ENCODE measurements around the gene SENP6. TPM values are rescaled to one million over a fixed set of nuclear protein-coding genes. Genes with fewer than 3 reads are reported as not detected.

Gene SENP6
- total and polyA plus RNA-seq, 5 experiments from 2014 or later: 48.4 to 147 (median 67.3) TPM

GRCh38 chr6:75609639-75610590, 8.2 kb downstream of the SENP6 start:
- H3K36me3 Mint-ChIP-seq: peaks cover 0 to 6% (median 0%) of the 10 kb centered on the region in 3 donors
- H3K4me1 Mint-ChIP-seq: peaks cover 38 to 98% (median 94%) of the 10 kb centered on the region in 4 donors
- ATAC-seq (no peak), DNase-seq (no peak)
- H3K4me3 Mint-ChIP-seq: peak overlapping the region in 6 of 10 donors; percentile 2 to 59 (median 32)
- POLR2A ChIA-PET: interaction anchor here (1.1 kb wide), 1 partner anchor 9 kb away, joined by 4 read pairs; the partner anchor contains the start of gene SENP6
- no peaks in the 10 kb centered on the region for H3K27me3 Mint-ChIP-seq
- no peaks in the 10 kb centered on the region for H3K9me3 Mint-ChIP-seq
- H3K27ac Mint-ChIP-seq: peak overlapping the region in 9 of 10 donors; percentile 12 to 74 (median 51)

GRCh38 chr6:75611011-75611701, 9.5 kb downstream of the SENP6 start:
- ATAC-seq: no peak
- Mint-ChIP-seq H3K27ac (peak overlapping the region in 6 of 10 donors; percentile 22 to 88 (median 58)), H3K36me3 (peaks cover 0 to 10% (median 0%) of the 10 kb centered on the region in 3 donors), H3K27me3 (no peaks in the 10 kb centered on the region), H3K9me3 (no peaks in the 10 kb centered on the region), H3K4me1 (peaks cover 33 to 99% (median 94%) of the 10 kb centered on the region in 4 donors), H3K4me3 (peak overlapping the region in 9 of 10 donors; percentile 22 to 70 (median 60))
- POLR2A ChIA-PET: interaction anchor here (2.0 kb wide), 1 partner anchor 9 kb away, joined by 10 read pairs; the partner anchor contains the start of gene SENP6
- DNase-seq: no peak

- H3K27me3 Mint-ChIP-seq: no peaks in the 10 kb centered on the region
- peak; percentile 50 to 68 for ATAC-seq
- POLR2A ChIA-PET: interaction anchor here (2.0 kb wide), 1 partner anchor 10 kb away, joined by 10 read pairs; the partner anchor contains the start of gene SENP6
- no peaks in the 10 kb centered on the region for H3K9me3 Mint-ChIP-seq
- H3K4me1 Mint-ChIP-seq: peaks cover 30 to 97% (median 90%) of the 10 kb centered on the region in 4 donors
- DNase-seq: no peak
- H3K4me3 Mint-ChIP-seq: peak overlapping the region in 9 of 10 donors; percentile 30 to 73 (median 63)
- H3K36me3 Mint-ChIP-seq: peaks cover 0 to 10% (median 0%) of the 10 kb centered on the region in 3 donors
- peak overlapping the region; percentile 25 to 88 (median 65) for H3K27ac Mint-ChIP-seq
Measured at GRCh38 chr6:75611702-75612375, 10.2 kb downstream of the SENP6 start.

GRCh38 chr6:75612434-75612833, 10.8 kb downstream of the SENP6 start:
- H3K27me3 Mint-ChIP-seq: no peaks in the 10 kb centered on the region
- DNase-seq: no peak
- peak overlapping the region; percentile 9 to 88 (median 60) for H3K27ac Mint-ChIP-seq
- ATAC-seq: no peak
- no peaks in the 10 kb centered on the region for H3K9me3 Mint-ChIP-seq
- H3K36me3 Mint-ChIP-seq: peaks cover under 1 to 12% (median 1%) of the 10 kb centered on the region in 3 donors
- POLR2A ChIA-PET: interaction anchor here (2.0 kb wide), 1 partner anchor 11 kb away, joined by 10 read pairs; the partner anchor contains the start of gene SENP6
- H3K4me3 Mint-ChIP-seq: peak overlapping the region in 9 of 10 donors; percentile 30 to 73 (median 63)
- H3K4me1 Mint-ChIP-seq: peaks cover 29 to 94% (median 89%) of the 10 kb centered on the region in 4 donors

- POLR2A ChIA-PET: interaction anchor here (1.3 kb wide), 1 partner anchor 12 kb away, joined by 3 read pairs; the partner anchor contains the start of gene SENP6
- H3K27me3 Mint-ChIP-seq: no peaks in the 10 kb centered on the region
- DNase-seq: no peak
- peak overlapping the region in 7 of 10 donors; percentile 24 to 87 (median 66) for H3K27ac Mint-ChIP-seq
- H3K4me3 Mint-ChIP-seq: peak overlapping the region in 9 of 10 donors; percentile 30 to 73 (median 62)
- H3K36me3 Mint-ChIP-seq: peaks cover 3 to 18% (median 6%) of the 10 kb centered on the region in 3 donors
- peak in 1 of 2 donors; percentile 13 for ATAC-seq
- H3K9me3 Mint-ChIP-seq: no peaks in the 10 kb centered on the region
- H3K4me1 Mint-ChIP-seq: peaks cover 28 to 94% (median 89%) of the 10 kb centered on the region in 4 donors
Measured at GRCh38 chr6:75613056-75613501, 11.4 kb downstream of the SENP6 start.

GRCh38 chr6:75618437-75618836, 16.8 kb downstream of the SENP6 start:
- ATAC-seq: no peak
- DNase-seq: no peak
- Mint-ChIP-seq H3K27ac (peak overlapping the region in 8 of 10 donors; percentile 1 to 81 (median 31)), H3K9me3 (no peaks in the 10 kb centered on the region), H3K4me1 (peaks cover 26 to 83% (median 74%) of the 10 kb centered on the region in 4 donors), H3K36me3 (peaks cover 3 to 38% (median 9%) of the 10 kb centered on the region in 3 donors), H3K27me3 (no peaks in the 10 kb centered on the region), H3K4me3 (peak overlapping the region in 8 of 10 donors; percentile 1 to 68 (median 28))
- POLR2A ChIA-PET: no interaction called here

- no peaks in the 10 kb centered on the region for H3K9me3 Mint-ChIP-seq
- H3K36me3 Mint-ChIP-seq: peaks cover 3 to 46% (median 9%) of the 10 kb centered on the region in 3 donors
- no peaks in the 10 kb centered on the region for H3K27me3 Mint-ChIP-seq
- DNase-seq: no peak
- POLR2A ChIA-PET: interaction anchor here (1.0 kb wide), 1 partner anchor 17 kb away, joined by 7 read pairs; the partner anchor contains the start of gene SENP6
- H3K27ac Mint-ChIP-seq: peak overlapping the region in 9 of 10 donors; percentile 7 to 81 (median 35)
- no peak for ATAC-seq
- H3K4me1 Mint-ChIP-seq: peaks cover 26 to 75% (median 68%) of the 10 kb centered on the region in 4 donors
- peak overlapping the region in 5 of 10 donors; percentile 7 to 38 (median 19) for H3K4me3 Mint-ChIP-seq
Measured at GRCh38 chr6:75619230-75619899, 17.7 kb downstream of the SENP6 start.

- H3K4me3 Mint-ChIP-seq: peak overlapping the region in 7 of 10 donors; percentile 1 to 58 (median 23)
- H3K36me3 Mint-ChIP-seq: peaks cover 3 to 53% (median 9%) of the 10 kb centered on the region in 3 donors
- POLR2A ChIA-PET: interaction anchor here (0.6 to 1.0 kb wide), 2 partner anchors 19 to 362 kb away, joined by 4 to 5 read pairs; partner anchors contain the start of gene SENP6
- DNase-seq: no peak
- H3K27me3 Mint-ChIP-seq: no peaks in the 10 kb centered on the region
- H3K9me3 Mint-ChIP-seq: no peaks in the 10 kb centered on the region
- peaks cover 26 to 62% (median 56%) of the 10 kb centered on the region in 4 donors for H3K4me1 Mint-ChIP-seq
- ATAC-seq: no peak
- H3K27ac Mint-ChIP-seq: peak overlapping the region; percentile 10 to 76 (median 58)
Measured at GRCh38 chr6:75620381-75621304, 19.0 kb downstream of the SENP6 start.

GRCh38 chr6:75621846-75622245, 20.2 kb downstream of the SENP6 start:
- no peak for DNase-seq
- peaks cover 3 to 56% (median 10%) of the 10 kb centered on the region in 3 donors for H3K36me3 Mint-ChIP-seq
- H3K4me3 Mint-ChIP-seq: no peak overlapping the region
- peak overlapping the region in 8 of 10 donors; percentile 9 to 77 (median 32) for H3K27ac Mint-ChIP-seq
- H3K27me3 Mint-ChIP-seq: no peaks in the 10 kb centered on the region
- POLR2A ChIA-PET: no interaction called here
- H3K4me1 Mint-ChIP-seq: peaks cover 24 to 56% (median 49%) of the 10 kb centered on the region in 4 donors
- no peaks in the 10 kb centered on the region for H3K9me3 Mint-ChIP-seq
- no peak for ATAC-seq

GRCh38 chr6:75623491-75623890, 21.8 kb downstream of the SENP6 start:
- H3K4me3 Mint-ChIP-seq: no peak overlapping the region
- ATAC-seq (no peak), DNase-seq (no peak)
- H3K4me1 Mint-ChIP-seq: peaks cover 17 to 42% (median 34%) of the 10 kb centered on the region in 4 donors
- peak overlapping the region in 7 of 10 donors; percentile 2 to 79 (median 7) for H3K27ac Mint-ChIP-seq
- H3K9me3 Mint-ChIP-seq: no peaks in the 10 kb centered on the region
- peaks cover 0 to 51% (median 6%) of the 10 kb centered on the region in 3 donors for H3K36me3 Mint-ChIP-seq
- POLR2A ChIA-PET: no interaction called here
- H3K27me3 Mint-ChIP-seq: no peaks in the 10 kb centered on the region
